ENCODE results near the gene INSR.

Gene INSR

DNA sequence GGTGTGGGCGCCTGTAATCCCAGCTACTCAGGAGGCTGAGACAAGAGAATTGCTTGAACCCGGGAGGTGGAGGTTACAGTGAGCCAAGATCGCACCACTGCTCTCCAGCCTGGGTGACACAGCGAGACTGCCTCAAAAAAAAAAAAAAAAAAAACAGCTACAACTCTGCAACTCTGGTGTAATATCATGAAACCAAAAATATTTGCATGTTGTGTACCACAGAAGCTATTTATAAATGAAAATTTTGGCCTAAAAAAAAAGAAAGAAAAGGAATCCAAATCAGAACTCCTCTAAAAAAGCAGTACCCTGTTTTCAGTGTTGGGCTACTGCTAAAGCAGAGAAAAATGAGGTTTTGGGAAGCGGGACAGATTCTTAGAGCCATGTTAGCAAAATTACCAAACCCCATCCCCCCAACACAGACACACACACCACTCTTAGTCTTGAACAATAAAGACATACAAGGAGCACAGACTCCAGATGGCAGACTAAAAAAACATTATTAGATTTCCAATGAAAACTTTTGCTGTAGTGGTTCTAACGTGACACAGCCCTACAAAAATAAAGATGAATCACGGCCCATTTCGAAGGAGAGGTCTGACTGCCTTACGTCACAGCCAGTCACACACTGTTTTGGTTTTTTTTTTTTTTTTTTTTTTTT lies 51.5 kb downstream of the INSR start:
- H3K4me3 ChIP-seq (ENCODE audit: control insufficient read depth, low read depth, low read length): peak overlapping the region; percentile 1
- TF ChIP-seq, protein P1, sequence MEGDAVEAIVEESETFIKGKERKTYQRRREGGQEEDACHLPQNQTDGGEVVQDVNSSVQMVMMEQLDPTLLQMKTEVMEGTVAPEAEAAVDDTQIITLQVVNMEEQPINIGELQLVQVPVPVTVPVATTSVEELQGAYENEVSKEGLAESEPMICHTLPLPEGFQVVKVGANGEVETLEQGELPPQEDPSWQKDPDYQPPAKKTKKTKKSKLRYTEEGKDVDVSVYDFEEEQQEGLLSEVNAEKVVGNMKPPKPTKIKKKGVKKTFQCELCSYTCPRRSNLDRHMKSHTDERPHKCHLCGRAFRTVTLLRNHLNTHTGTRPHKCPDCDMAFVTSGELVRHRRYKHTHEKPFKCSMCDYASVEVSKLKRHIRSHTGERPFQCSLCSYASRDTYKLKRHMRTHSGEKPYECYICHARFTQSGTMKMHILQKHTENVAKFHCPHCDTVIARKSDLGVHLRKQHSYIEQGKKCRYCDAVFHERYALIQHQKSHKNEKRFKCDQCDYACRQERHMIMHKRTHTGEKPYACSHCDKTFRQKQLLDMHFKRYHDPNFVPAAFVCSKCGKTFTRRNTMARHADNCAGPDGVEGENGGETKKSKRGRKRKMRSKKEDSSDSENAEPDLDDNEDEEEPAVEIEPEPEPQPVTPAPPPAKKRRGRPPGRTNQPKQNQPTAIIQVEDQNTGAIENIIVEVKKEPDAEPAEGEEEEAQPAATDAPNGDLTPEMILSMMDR (conservative IDR thresholded peaks at IDR 0.05; ENCODE audit: control insufficient read depth, insufficient read depth, low read depth, low read length): no peak
- peak; percentile 94 for DNase-seq (ENCODE audit: low read depth)

DNA sequence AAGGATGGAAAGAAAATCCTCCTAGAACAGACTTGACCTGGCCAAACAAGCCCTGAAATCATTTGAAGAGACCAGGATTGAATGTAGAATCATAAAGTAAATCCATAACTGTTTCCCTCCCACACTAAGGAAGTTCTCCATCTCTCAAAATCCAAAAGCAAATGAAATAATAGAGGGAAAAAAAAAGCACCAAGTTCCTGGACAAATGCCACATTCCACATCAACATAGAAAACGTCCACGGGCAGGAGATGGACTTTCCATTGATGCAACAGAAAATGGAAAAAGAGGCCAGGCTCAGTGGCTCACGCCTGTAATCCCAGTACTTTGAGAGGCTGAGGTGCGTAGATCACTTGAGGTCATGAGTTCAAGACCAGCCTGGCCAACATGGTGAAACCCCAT lies 56.2 kb downstream of the INSR start:
- DNase-seq (ENCODE audit: low read depth): no peak
- TF ChIP-seq, protein P1 (conservative IDR thresholded peaks at IDR 0.05; ENCODE audit: control insufficient read depth, insufficient read depth, low read depth, low read length): no peak
- no peak overlapping the region for H3K4me3 ChIP-seq (ENCODE audit: control insufficient read depth, low read depth, low read length)

DNA sequence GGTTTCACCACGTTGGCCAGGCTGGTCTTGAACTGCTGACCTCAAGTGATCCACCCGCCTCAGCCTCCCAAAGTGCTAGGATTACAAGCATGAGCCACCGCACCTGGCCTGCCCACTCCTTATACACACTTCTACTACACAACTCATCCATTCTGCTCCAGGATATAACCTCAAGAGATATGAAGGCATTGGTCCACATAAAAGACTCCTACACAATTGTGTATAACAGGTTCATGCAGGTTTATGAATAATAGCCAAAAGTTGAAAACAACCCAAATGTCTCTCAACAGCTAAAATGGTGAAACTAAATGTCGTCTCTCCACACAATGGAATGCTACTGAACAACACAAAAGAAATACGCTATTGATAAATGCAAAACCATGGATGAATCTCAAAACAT lies 58.1 kb downstream of the INSR start:
- no peak overlapping the region for H3K4me3 ChIP-seq (ENCODE audit: control insufficient read depth, low read depth, low read length)
- TF ChIP-seq, protein P1 (conservative IDR thresholded peaks at IDR 0.05; ENCODE audit: control insufficient read depth, insufficient read depth, low read depth, low read length): no peak
- no peak for DNase-seq (ENCODE audit: low read depth)

DNA sequence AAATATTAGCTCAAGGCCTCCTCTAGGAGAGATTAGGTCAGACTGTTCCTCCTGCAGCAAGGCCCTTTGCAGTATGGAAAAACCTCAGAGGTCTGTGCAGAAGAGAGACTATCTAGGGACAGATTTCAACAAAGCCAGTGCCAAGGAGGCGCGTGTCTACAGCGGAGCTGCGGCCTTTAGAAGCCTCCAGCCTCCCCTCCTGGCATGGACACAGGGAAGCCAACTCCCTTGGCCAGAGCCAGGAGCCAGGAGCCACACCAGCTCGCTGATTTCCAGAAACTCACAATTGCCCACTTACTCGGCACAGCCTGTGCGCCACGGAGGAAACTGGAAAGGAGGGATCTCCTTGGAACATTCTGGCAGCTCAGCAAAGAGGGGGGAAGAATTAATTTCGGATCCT lies 63.4 kb downstream of the INSR start:
- no peak for DNase-seq (ENCODE audit: low read depth)
- TF ChIP-seq, protein P1 (conservative IDR thresholded peaks at IDR 0.05; ENCODE audit: control insufficient read depth, insufficient read depth, low read depth, low read length): no peak
- no peak overlapping the region for H3K4me3 ChIP-seq (ENCODE audit: control insufficient read depth, low read depth, low read length)

DNA sequence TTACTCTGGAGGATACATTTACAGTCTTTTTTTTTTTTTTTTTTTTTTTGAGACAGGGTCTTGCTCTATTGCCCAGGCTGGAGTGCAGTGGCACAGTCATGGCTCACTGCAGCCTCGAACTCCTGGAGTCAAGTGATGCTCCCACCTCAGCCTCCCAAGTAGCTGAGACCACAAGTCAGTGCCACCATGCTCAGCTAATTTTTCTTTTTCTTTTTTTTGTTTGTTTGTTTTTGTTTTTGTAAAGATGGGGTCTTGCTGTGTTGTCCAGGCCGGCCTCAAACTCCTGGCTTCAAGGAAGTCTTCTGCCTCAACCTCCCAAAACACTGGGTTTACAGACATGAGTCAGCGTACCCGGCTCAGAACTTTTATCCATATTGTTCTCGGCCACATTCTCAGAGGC lies 64.5 kb downstream of the INSR start:
- H3K4me3 ChIP-seq (ENCODE audit: control insufficient read depth, low read depth, low read length): no peak overlapping the region
- no peak for DNase-seq (ENCODE audit: low read depth)
- TF ChIP-seq, protein P1 (conservative IDR thresholded peaks at IDR 0.05; ENCODE audit: control insufficient read depth, insufficient read depth, low read depth, low read length): no peak

DNA sequence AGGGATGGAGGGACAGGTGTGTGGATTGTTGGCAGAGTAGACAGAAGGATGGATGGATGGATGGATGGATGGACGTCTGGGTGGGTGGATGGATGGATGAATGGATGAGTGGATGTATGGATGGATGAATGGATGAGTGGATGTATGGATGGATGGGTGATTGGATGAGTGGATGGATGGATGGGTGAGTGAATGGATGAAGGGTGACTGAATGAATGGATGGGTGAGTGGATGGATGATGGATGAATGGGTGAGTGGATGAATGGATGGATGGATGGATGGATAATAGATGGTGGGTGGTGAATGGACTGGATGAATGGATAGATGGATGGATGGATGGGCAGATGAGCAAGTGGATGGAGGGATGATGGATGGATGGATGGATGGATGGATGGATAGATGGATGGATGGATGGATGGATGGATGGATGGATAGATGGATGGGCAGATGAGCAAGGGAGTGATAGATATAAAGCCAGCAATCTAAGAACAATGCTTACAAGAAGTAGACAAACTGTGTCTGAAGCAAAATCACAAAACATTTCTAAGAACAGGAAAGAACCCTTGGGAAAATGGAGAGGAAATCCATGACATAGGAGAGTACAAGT lies 65.2 kb downstream of the INSR start:
- no peak overlapping the region for H3K4me3 ChIP-seq (ENCODE audit: control insufficient read depth, low read depth, low read length)
- no peak for DNase-seq (ENCODE audit: low read depth)
- TF ChIP-seq, protein P1 (conservative IDR thresholded peaks at IDR 0.05; ENCODE audit: control insufficient read depth, insufficient read depth, low read depth, low read length): no peak

Data from fibroblast of mammary gland (primary cell).